Aortic smooth muscle cell (primary cell): Measurements from ENCODE around the gene OLFM2. TPM values are rescaled to one million over a fixed set of nuclear protein-coding genes. Genes with fewer than 3 reads are reported as not detected.

Experiments used
- total RNA-seq: library from RNA; depleted of rRNA; stranded (reverse); fragments of >200 nt; gene quantifications from 2 replicates; pipeline ENCODE4 v1.2.3, GENCODE V29; 2014

OLFM2 gene
- total RNA-seq, result 0.19 and 1.3 TPM in 2 replicates

DNA sequence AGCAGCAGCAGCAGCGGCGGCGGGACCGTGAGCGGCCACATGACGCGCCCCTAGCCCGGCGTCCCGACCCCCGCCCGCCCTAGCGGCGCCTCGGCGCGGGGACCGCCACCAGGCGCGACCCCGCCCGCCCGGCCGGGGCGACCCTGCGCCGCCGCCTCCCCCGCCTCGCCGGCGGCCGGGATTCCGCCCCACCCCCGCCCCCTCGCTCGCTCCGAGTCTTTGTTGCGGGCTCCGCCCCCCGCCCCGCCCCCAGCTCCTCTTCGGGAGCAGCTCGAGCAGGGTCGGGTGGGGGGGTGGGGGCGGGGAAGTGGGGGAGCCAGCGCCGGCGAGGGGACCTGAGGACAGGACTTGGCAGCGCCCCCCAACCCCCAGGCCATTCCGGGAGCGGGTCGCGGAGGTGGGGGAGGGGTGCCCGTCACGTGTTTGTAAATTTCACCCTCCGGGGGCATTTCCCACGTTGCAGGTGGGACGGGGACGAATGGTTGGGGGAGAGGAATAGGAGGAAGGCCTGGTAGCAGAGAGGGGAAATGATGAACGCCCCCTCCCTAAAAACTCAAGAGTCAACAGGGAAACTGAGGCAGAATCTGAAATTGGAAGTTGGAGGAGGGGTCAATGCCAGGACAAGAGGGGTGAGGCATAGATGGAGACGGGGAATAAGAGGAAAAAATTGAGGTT lies at the start of gene OLFM2:
Gene OLFM2 (minus strand): TSS at position 190 of the 675 bp plus-strand sequence. CDS start 149 bp downstream, at position 41.

DNA sequence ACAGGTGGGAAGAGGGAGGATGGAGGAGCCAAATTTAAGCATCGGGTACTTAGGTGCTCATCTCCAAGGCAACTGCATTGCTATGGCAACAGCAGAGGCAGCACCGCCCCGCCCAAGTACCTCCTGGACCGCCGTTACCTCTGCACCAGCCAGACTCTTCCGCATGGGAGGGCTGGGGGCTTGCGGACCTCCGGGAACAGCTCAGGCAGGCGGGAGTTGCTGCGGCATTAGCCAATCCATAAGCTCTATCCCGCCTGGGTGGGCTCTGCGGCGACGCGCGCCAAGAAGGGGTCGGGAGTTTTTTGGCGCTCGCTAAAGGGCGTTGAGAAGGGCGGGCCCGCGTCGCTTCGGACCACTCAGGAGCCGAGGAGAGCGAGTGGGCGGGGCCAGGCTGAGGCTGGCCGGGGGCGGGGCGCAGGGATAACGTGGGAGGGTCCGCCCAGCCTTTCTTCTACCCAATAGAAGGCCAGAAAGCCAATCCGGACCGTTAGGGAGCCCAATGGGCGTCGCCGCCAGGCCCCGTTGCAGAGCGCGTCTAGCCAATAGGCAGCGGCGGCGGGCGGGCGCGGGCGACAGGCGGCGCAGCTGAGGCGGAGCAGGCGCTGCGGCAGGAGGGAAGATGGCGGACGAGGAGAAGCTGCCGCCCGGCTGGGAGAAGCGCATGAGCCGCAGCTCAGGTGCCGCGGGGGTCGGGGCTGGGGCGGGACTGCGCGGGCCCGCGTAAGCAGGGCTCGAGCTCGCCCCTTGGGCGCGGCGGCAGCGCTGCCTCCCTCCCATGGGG lies 101.4 kb downstream of the OLFM2 start, which contains the start of gene PIN1:
Gene PIN1 (plus strand): TSS at position 593 of the 781 bp plus-strand sequence. CDS start 27 bp downstream, at position 620.

DNA sequence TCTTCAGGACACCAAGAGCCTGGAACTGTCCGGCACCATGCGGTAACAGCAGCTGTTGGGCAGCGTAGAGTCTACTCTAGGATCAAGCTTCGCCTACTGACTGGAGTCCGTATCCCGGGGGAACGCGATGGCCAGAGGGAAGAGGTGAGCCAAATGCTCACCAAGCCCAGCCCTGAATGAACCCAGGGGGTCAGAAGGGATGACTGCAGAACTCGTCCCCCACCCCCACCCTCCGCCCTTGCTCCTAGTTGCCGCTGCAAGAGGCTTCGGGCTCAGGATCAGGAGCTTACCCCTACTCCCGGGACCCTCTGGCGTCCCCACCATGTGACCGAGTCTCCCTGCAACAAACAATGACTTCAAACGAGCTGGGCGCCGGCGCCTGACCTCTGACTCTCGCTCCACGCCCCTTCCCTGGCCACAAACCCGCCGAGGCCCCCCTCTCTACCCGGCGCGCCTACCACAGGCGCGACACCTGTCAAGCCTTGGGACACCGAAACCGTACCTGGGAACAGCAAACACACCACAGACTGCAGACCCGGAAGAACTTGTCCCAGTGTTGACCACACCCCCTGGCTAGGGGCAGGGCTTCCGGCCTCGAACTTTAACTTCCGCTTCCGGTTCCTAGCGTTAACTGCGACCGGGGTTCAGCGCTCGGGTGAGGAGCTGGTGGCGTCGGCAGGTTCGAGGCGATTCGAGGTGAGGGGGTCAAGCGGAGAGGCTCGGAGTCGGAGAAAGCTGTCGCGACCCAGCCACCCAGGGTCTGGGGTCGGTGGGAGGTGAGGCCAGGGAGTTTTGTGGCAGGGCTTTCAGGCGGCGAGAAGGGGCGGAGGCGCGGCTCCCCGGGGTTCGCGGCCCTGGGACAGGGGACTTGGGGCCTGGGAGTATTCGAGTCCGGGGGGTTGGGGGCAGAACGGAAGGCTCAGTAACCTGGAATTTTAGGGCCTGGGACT lies 108.8 kb downstream of the OLFM2 start, which contains the start of gene UBL5:
Gene UBL5 (plus strand): TSS at position 630 of the 950 bp plus-strand sequence. CDS start 420 bp downstream, outside the sequence.

GRCh38 chr19:9818734-9819595 lies 117.3 kb downstream of the OLFM2 start, which contains the start of gene FBXL12:
Gene FBXL12, minus strand, starts transcription at chr19:9819079. Its CDS starts 266 bp downstream, at chr19:9818813.

Other genes starting within 250 kb of the OLFM2 start
- 16.6 and 19.3 TPM in 2 replicates for gene ZNF846, start 167.8 kb downstream of the OLFM2 start, total RNA-seq
- 10.7 and 11.9 TPM in 2 replicates for gene FBXL12, start 117.4 kb downstream of the OLFM2 start, total RNA-seq
- 184 and 325 TPM in 2 replicates for gene UBL5, start 108.6 kb downstream of the OLFM2 start, total RNA-seq
- gene PIN1, start 101.2 kb downstream of the OLFM2 start, total RNA-seq, result 136 and 161 TPM in 2 replicates
- 3.5 and 6.3 TPM in 2 replicates for gene COL5A3, start 74.0 kb upstream of the OLFM2 start, total RNA-seq
- gene RDH8, start 77.0 kb upstream of the OLFM2 start, total RNA-seq, result not detected in 2 replicates
- 18.4 and 22.4 TPM in 2 replicates for gene SHFL, start 149.8 kb upstream of the OLFM2 start, total RNA-seq
- 0.13 and 0.25 TPM in 2 replicates for gene ANGPTL6, start 166.2 kb upstream of the OLFM2 start, total RNA-seq
- gene PPAN, start 169.8 kb upstream of the OLFM2 start, total RNA-seq, result 17.3 and 26.7 TPM in 2 replicates
- 1.2 and 1.3 TPM in 2 replicates for gene P2RY11, start 175.2 kb upstream of the OLFM2 start, total RNA-seq
- gene EIF3G, start 183.4 kb upstream of the OLFM2 start, total RNA-seq, result 294 and 341 TPM in 2 replicates